Activated T-helper 2 cell treated with anti-CD3 and anti-CD28 coated beads, Interferon-gamma antibody, Interleukin-2, Interleukin-4, amounts not matched to agents 10 μg/mL and 5 μg/mL and 100 μg/mL, durations not matched to agents 14 hours and 24 hours and 36 hours (primary cell): Measurements from ENCODE around the gene AXDND1. TPM values are rescaled to one million over a fixed set of nuclear protein-coding genes. Genes with fewer than 3 reads are reported as not detected.

Experiments used
- DNase-seq: peaks from one replicate; pipeline ENCODE4 v3.0.0; 2021; ENCODE audit warnings: low spot score
- H3K27ac Mint-ChIP-seq: one replicate; pipeline ENCODE4 v1.8.0; 2021; ENCODE audit warnings: mixed read lengths
- H3K27me3 Mint-ChIP-seq: one replicate; pipeline ENCODE4 v1.8.0; 2021; ENCODE audit warnings: low read depth, mixed read lengths
- H3K36me3 Mint-ChIP-seq: one replicate; pipeline ENCODE4 v1.8.0; 2021; ENCODE audit warnings: low read depth, mixed read lengths
- H3K4me1 Mint-ChIP-seq: one replicate; pipeline ENCODE4 v1.8.0; 2021; ENCODE audit warnings: low read depth, mixed read lengths
- H3K4me3 Mint-ChIP-seq: one replicate; pipeline ENCODE4 v1.8.0; 2021; ENCODE audit warnings: low read depth, mild to moderate bottlenecking, moderate library complexity, mixed read lengths
- H3K9me3 Mint-ChIP-seq: one replicate; pipeline ENCODE4 v1.8.0; 2021; ENCODE audit warnings: mixed read lengths
- intact Hi-C: fragments of 100-400 bp; cut with micrococcal nuclease; formaldehyde crosslinking; loops from one replicate; pipeline ENCODE4 v1.15.1; 2023
- total RNA-seq: library from RNA; stranded (reverse); gene quantifications from 2 replicates; pipeline ENCODE4 v1.2.3, GENCODE V29; 2022

The AXDND1 gene
- total RNA-seq = 0.62 TPM in 1 of 2 replicates, not detected in the other

- H3K27me3 Mint-ChIP-seq = peaks cover 4% of the 10 kb centered on the region
- peak within 1 kb of the TSS; percentile 100 for H3K27ac Mint-ChIP-seq
- intact Hi-C loops = loop anchor here (1.0 to 5.0 kb wide), 6 partner anchors 137 to 823 kb away; partner anchors contain the start of genes QSOX1 and TOR3A
- H3K36me3 Mint-ChIP-seq = no peaks in the 10 kb centered on the region
- H3K4me3 Mint-ChIP-seq = peak within 1 kb of the TSS; percentile 84
- H3K9me3 Mint-ChIP-seq = no peaks in the 10 kb centered on the region
- peaks cover 8% of the 10 kb centered on the region for H3K4me1 Mint-ChIP-seq
- peak; percentile 86 for DNase-seq
These were observed at the start of gene AXDND1 for GRCh38 chr1:179365342-179366092. AXDND1 (plus strand) TSS chr1:179365971; CDS start chr1:179366510, 539 bp downstream.

GRCh38 chr1:179318491-179318890, 47.3 kb upstream of the AXDND1 start:
- intact Hi-C loops = no loop called here
- H3K27ac Mint-ChIP-seq = no peak overlapping the region
- no peak overlapping the region for H3K4me3 Mint-ChIP-seq
- DNase-seq = no peak
- peaks cover 7% of the 10 kb centered on the region for H3K9me3 Mint-ChIP-seq
- no peaks in the 10 kb centered on the region for H3K27me3 Mint-ChIP-seq
- peaks cover 61% of the 10 kb centered on the region for H3K36me3 Mint-ChIP-seq
- peaks cover 26% of the 10 kb centered on the region for H3K4me1 Mint-ChIP-seq

- Mint-ChIP-seq H3K36me3 (peaks cover 57% of the 10 kb centered on the region), H3K27ac (no peak overlapping the region), H3K27me3 (no peaks in the 10 kb centered on the region), H3K9me3 (peaks cover 7% of the 10 kb centered on the region), H3K4me3 (no peak overlapping the region), H3K4me1 (peaks cover 24% of the 10 kb centered on the region)
- intact Hi-C loops = no loop called here
- no peak for DNase-seq
These were observed 44.1 kb upstream of the AXDND1 start for GRCh38 chr1:179321533-179322216.

GRCh38 chr1:179322557-179322956, 43.2 kb upstream of the AXDND1 start:
- Mint-ChIP-seq H3K27ac (no peak overlapping the region), H3K4me3 (no peak overlapping the region), H3K36me3 (peaks cover 63% of the 10 kb centered on the region), H3K27me3 (no peaks in the 10 kb centered on the region), H3K4me1 (peaks cover 22% of the 10 kb centered on the region), H3K9me3 (peaks cover 7% of the 10 kb centered on the region)
- DNase-seq = no peak
- intact Hi-C loops = no loop called here

GRCh38 chr1:179323436-179323835, 42.3 kb upstream of the AXDND1 start:
- H3K27me3 Mint-ChIP-seq = no peaks in the 10 kb centered on the region
- peaks cover 64% of the 10 kb centered on the region for H3K36me3 Mint-ChIP-seq
- H3K4me1 Mint-ChIP-seq = peaks cover 15% of the 10 kb centered on the region
- no peak overlapping the region for H3K4me3 Mint-ChIP-seq
- no peak for DNase-seq
- peaks cover 7% of the 10 kb centered on the region for H3K9me3 Mint-ChIP-seq
- intact Hi-C loops = no loop called here
- H3K27ac Mint-ChIP-seq = no peak overlapping the region

GRCh38 chr1:179325836-179326235, 39.9 kb upstream of the AXDND1 start:
- intact Hi-C loops = no loop called here
- no peak overlapping the region for H3K27ac Mint-ChIP-seq
- peaks cover 73% of the 10 kb centered on the region for H3K36me3 Mint-ChIP-seq
- no peak for DNase-seq
- peaks cover 11% of the 10 kb centered on the region for H3K4me1 Mint-ChIP-seq
- no peaks in the 10 kb centered on the region for H3K27me3 Mint-ChIP-seq
- peaks cover 12% of the 10 kb centered on the region for H3K9me3 Mint-ChIP-seq
- H3K4me3 Mint-ChIP-seq = no peak overlapping the region

GRCh38 chr1:179326746-179327145, 39.0 kb upstream of the AXDND1 start:
- peaks cover 8% of the 10 kb centered on the region for H3K4me1 Mint-ChIP-seq
- intact Hi-C loops = no loop called here
- H3K27me3 Mint-ChIP-seq = no peaks in the 10 kb centered on the region
- no peak for DNase-seq
- H3K27ac Mint-ChIP-seq = no peak overlapping the region
- H3K36me3 Mint-ChIP-seq = peaks cover 70% of the 10 kb centered on the region
- H3K4me3 Mint-ChIP-seq = no peak overlapping the region
- H3K9me3 Mint-ChIP-seq = peaks cover 5% of the 10 kb centered on the region

GRCh38 chr1:179327196-179327595, 38.6 kb upstream of the AXDND1 start:
- intact Hi-C loops = no loop called here
- Mint-ChIP-seq H3K27me3 (no peaks in the 10 kb centered on the region), H3K27ac (no peak overlapping the region), H3K36me3 (peaks cover 68% of the 10 kb centered on the region), H3K4me3 (no peak overlapping the region), H3K9me3 (peaks cover 5% of the 10 kb centered on the region), H3K4me1 (peaks cover 6% of the 10 kb centered on the region)
- no peak for DNase-seq

GRCh38 chr1:179327679-179328078, 38.1 kb upstream of the AXDND1 start:
- no peak overlapping the region for H3K4me3 Mint-ChIP-seq
- peaks cover 5% of the 10 kb centered on the region for H3K9me3 Mint-ChIP-seq
- H3K36me3 Mint-ChIP-seq = peaks cover 68% of the 10 kb centered on the region
- intact Hi-C loops = no loop called here
- H3K27me3 Mint-ChIP-seq = no peaks in the 10 kb centered on the region
- H3K4me1 Mint-ChIP-seq = peaks cover 2% of the 10 kb centered on the region
- H3K27ac Mint-ChIP-seq = no peak overlapping the region
- DNase-seq = no peak

GRCh38 chr1:179329862-179330261, 35.9 kb upstream of the AXDND1 start:
- H3K36me3 Mint-ChIP-seq = peaks cover 62% of the 10 kb centered on the region
- no peak overlapping the region for H3K4me3 Mint-ChIP-seq
- peaks cover 5% of the 10 kb centered on the region for H3K9me3 Mint-ChIP-seq
- H3K27ac Mint-ChIP-seq = no peak overlapping the region
- no peaks in the 10 kb centered on the region for H3K27me3 Mint-ChIP-seq
- no peak for DNase-seq
- H3K4me1 Mint-ChIP-seq = peaks cover 6% of the 10 kb centered on the region
- intact Hi-C loops = no loop called here

GRCh38 chr1:179334440-179334839, 31.3 kb upstream of the AXDND1 start:
- DNase-seq = no peak
- Mint-ChIP-seq H3K27ac (no peak overlapping the region), H3K27me3 (no peaks in the 10 kb centered on the region), H3K4me1 (peaks cover 8% of the 10 kb centered on the region), H3K9me3 (peaks cover 5% of the 10 kb centered on the region), H3K36me3 (peaks cover 47% of the 10 kb centered on the region), H3K4me3 (no peak overlapping the region)
- intact Hi-C loops = no loop called here

- Mint-ChIP-seq H3K4me1 (peaks cover 11% of the 10 kb centered on the region), H3K27me3 (no peaks in the 10 kb centered on the region), H3K36me3 (peaks cover 43% of the 10 kb centered on the region), H3K4me3 (no peak overlapping the region), H3K9me3 (no peaks in the 10 kb centered on the region), H3K27ac (no peak overlapping the region)
- no peak for DNase-seq
- intact Hi-C loops = no loop called here
These were observed 28.5 kb upstream of the AXDND1 start for GRCh38 chr1:179337288-179337687.

GRCh38 chr1:179337942-179338560, 27.7 kb upstream of the AXDND1 start:
- Mint-ChIP-seq H3K36me3 (peaks cover 44% of the 10 kb centered on the region), H3K4me1 (peaks cover 11% of the 10 kb centered on the region), H3K27me3 (no peaks in the 10 kb centered on the region), H3K9me3 (no peaks in the 10 kb centered on the region), H3K27ac (no peak overlapping the region), H3K4me3 (no peak overlapping the region)
- intact Hi-C loops = no loop called here
- DNase-seq = no peak
